Natural killer cell (primary cell): Measurements from ENCODE around the gene SPOCK1. TPM values are rescaled to one million over a fixed set of nuclear protein-coding genes. Genes with fewer than 3 reads are reported as not detected.

Experiments
- ATAC-seq, 3 donors: fragments of 150-1000 bp in 2 of 3; fragments of 200-7000 bp in 1 of 3; cut with Tn5 transposase; 1 replicate in 1 of 3; 2 replicates in 2 of 3; pipeline ENCODE4 v1.10.0; 2021; ENCODE audit warnings: mild to moderate bottlenecking in 2 of 3, moderate library complexity in 2 of 3
- DNase-seq, 2 donors: peaks; one replicate each; pipeline versions ENCODE4 v3.0.0 to v3.0.0-alpha.2; 2013 to 2021; ENCODE audit warnings: mixed read lengths in 1 of 2
- H3K27ac ChIP-seq: one replicate; pipeline ENCODE4 v1.5.1; 2013; ENCODE audit warnings: mild to moderate bottlenecking, low read length
- H3K27me3 ChIP-seq: one replicate; pipeline ENCODE4 v1.6.1; 2013; ENCODE audit warnings: low read length; ENCODE audit not compliant: control insufficient read depth, insufficient read depth
- H3K36me3 ChIP-seq: one replicate; pipeline ENCODE4 v1.6.1; 2013; ENCODE audit warnings: low read length; ENCODE audit not compliant: control insufficient read depth, insufficient read depth
- H3K4me1 ChIP-seq: one replicate; pipeline ENCODE4 v1.6.1; 2013; ENCODE audit warnings: low read length; ENCODE audit not compliant: control insufficient read depth, insufficient read depth
- H3K4me3 ChIP-seq: one replicate; pipeline ENCODE4 v1.5.1; 2013; ENCODE audit warnings: low read length
- H3K9me3 ChIP-seq: one replicate; pipeline ENCODE4 v1.6.1; 2013; ENCODE audit warnings: low read length; ENCODE audit not compliant: control insufficient read depth, insufficient read depth
- H3K27ac Mint-ChIP-seq, 2 donors: one replicate each; pipeline ENCODE4 v1.8.0; 2022; ENCODE audit warnings: mild to moderate bottlenecking in 2 of 2, mixed read lengths in 2 of 2, moderate library complexity in 1 of 2
- H3K27me3 Mint-ChIP-seq, 2 donors: one replicate each; pipeline ENCODE4 v1.8.0; 2022; ENCODE audit warnings: low read depth in 2 of 2, mixed read lengths in 2 of 2
- H3K36me3 Mint-ChIP-seq: one replicate; pipeline ENCODE4 v1.8.0; 2022; ENCODE audit warnings: mixed read lengths
- H3K4me1 Mint-ChIP-seq, 2 donors: one replicate each; pipeline ENCODE4 v1.8.0; 2022; ENCODE audit warnings: mixed read lengths in 2 of 2
- H3K4me3 Mint-ChIP-seq: one replicate; pipeline ENCODE4 v1.8.0; 2022; ENCODE audit warnings: mild to moderate bottlenecking, moderate library complexity, mixed read lengths
- H3K9me3 Mint-ChIP-seq, 2 donors: one replicate each; pipeline ENCODE4 v1.8.0; 2022; ENCODE audit warnings: mixed read lengths in 2 of 2
- WGBS: methylation state at CpG from one replicate; pipeline ENCODE4 v1.1.7; 2013; ENCODE audit warnings: missing lambda C conversion rate; ENCODE audit not compliant: insufficient coverage; 5-methylcytosine and 5-hydroxymethylcytosine counted together
- intact Hi-C: fragments of 100-400 bp; cut with micrococcal nuclease; formaldehyde crosslinking; loops from one replicate; pipeline ENCODE4 v1.14.2; 2022
- total RNA-seq, 4 donors: library from RNA; stranded (reverse); fragments of 120-200 nt in 1 of 4; gene quantifications; one replicate each; pipeline versions ENCODE4 v1.2.3 to v1.2.4, GENCODE V29; 2013 to 2022
- TF ChIP-seq, protein P1 (sequence below): fragments of 200-600 bp; IDR thresholded peaks from one replicate; pipeline ENCODE4 v1.8.0; 2022; ENCODE audit warnings: antibody characterized with exemption

The SPOCK1 gene
- total RNA-seq, 3 donors from 2014 or later (not counting 1 experiment from before 2014, with no cell fraction given): 0.09 to 1.6 (median 0.61) TPM

DNA sequence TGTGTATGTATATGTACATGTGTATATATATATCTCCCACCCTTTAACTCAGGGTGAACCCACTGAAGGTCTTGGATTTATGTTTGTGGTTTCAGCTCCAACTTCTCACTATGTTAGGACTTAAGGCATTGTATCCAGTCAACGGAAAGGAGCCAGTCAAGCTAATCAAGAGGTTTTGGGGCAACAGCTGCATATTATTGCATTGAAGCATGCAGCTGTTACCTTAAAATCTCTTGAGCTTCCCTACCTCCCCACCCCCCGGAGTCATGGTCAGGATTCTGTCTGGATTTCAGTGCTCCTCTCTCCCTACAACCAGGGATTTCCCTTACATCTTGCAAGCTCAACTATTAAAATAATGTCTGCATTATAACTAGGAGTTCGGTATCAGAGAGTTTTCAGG is 399.5 kb downstream of the SPOCK1 start:
- H3K36me3 Mint-ChIP-seq: no peaks in the 10 kb centered on the region
- intact Hi-C loops: no loop called here
- TF ChIP-seq, protein P1, sequence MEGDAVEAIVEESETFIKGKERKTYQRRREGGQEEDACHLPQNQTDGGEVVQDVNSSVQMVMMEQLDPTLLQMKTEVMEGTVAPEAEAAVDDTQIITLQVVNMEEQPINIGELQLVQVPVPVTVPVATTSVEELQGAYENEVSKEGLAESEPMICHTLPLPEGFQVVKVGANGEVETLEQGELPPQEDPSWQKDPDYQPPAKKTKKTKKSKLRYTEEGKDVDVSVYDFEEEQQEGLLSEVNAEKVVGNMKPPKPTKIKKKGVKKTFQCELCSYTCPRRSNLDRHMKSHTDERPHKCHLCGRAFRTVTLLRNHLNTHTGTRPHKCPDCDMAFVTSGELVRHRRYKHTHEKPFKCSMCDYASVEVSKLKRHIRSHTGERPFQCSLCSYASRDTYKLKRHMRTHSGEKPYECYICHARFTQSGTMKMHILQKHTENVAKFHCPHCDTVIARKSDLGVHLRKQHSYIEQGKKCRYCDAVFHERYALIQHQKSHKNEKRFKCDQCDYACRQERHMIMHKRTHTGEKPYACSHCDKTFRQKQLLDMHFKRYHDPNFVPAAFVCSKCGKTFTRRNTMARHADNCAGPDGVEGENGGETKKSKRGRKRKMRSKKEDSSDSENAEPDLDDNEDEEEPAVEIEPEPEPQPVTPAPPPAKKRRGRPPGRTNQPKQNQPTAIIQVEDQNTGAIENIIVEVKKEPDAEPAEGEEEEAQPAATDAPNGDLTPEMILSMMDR: no peak
- H3K27me3 Mint-ChIP-seq: peaks cover 0 to 2% of the 10 kb centered on the region in 2 donors
- Histone ChIP-seq H3K4me3 (no peak overlapping the region), H3K27me3 (no peaks in the 10 kb centered on the region), H3K4me1 (no peaks in the 10 kb centered on the region), H3K27ac (no peak overlapping the region), H3K9me3 (no peaks in the 10 kb centered on the region), H3K36me3 (no peaks in the 10 kb centered on the region)
- no peaks in the 10 kb centered on the region for H3K9me3 Mint-ChIP-seq
- H3K4me3 Mint-ChIP-seq: no peak overlapping the region
- H3K27ac Mint-ChIP-seq: no peak overlapping the region
- H3K4me1 Mint-ChIP-seq: no peaks in the 10 kb centered on the region
- ATAC-seq (no peak), DNase-seq (no peak)
- WGBS: 86% methylated on average over 3 of the region's 3 CpGs

DNA sequence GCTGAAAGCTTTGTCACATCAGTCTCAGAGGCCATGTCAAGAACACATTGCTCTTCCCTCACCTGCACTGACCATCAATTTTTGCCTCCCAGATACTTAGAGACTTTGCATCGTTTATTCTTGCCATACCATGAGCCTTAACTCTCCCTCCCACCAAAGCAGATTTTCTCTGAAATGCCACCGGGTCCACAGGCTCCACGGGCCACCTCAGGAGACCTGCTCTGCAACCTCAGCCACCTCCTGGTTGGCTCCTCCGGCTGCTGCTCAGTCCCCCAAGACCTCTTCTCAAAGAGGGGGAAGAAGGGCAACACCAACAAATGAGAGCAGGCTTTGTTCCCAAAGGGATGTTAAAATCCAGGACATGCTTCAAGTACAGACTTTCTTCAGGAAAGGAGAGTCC is 400.5 kb downstream of the SPOCK1 start:
- ATAC-seq: no peak
- intact Hi-C loops: no loop called here
- Mint-ChIP-seq H3K4me3 (no peak overlapping the region), H3K4me1 (no peaks in the 10 kb centered on the region), H3K27ac (no peak overlapping the region), H3K36me3 (no peaks in the 10 kb centered on the region), H3K27me3 (no peaks in the 10 kb centered on the region), H3K9me3 (no peaks in the 10 kb centered on the region)
- no peaks in the 10 kb centered on the region for H3K4me1 ChIP-seq
- WGBS: 76% methylated on average over 4 of the region's 4 CpGs
- no peak for DNase-seq
- H3K36me3 ChIP-seq: no peaks in the 10 kb centered on the region
- TF ChIP-seq, protein P1: no peak
- H3K4me3 ChIP-seq: no peak overlapping the region
- H3K27ac ChIP-seq: no peak overlapping the region
- no peaks in the 10 kb centered on the region for H3K9me3 ChIP-seq
- H3K27me3 ChIP-seq: no peaks in the 10 kb centered on the region

DNA sequence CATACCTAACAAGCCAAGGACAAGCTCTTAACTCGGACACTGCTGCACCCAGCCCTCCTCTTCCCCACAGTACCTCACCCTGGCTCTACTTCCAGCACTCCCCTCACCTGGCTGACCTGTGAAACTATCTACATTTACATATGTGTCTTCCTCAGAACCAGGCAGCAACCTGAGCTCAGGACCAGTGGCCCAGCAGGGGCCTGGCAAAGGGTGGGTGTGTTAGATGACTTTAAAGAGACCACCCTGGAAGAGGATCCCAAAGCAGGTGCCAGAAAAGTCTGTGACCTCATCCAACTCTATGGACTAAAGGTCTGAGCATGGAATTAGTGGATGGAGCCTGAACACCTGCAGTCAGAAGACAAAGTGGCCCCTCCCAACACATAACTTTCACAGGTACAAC is 400.9 kb downstream of the SPOCK1 start:
- H3K36me3 ChIP-seq: no peaks in the 10 kb centered on the region
- H3K36me3 Mint-ChIP-seq: no peaks in the 10 kb centered on the region
- 71% methylated on average over 1 of the region's 1 CpG for WGBS
- H3K4me3 Mint-ChIP-seq: no peak overlapping the region
- no peak overlapping the region for H3K27ac Mint-ChIP-seq
- intact Hi-C loops: no loop called here
- H3K4me1 Mint-ChIP-seq: no peaks in the 10 kb centered on the region
- DNase-seq (no peak), ATAC-seq (no peak)
- TF ChIP-seq, protein P1: no peak
- H3K4me1 ChIP-seq: no peaks in the 10 kb centered on the region
- no peaks in the 10 kb centered on the region for H3K27me3 Mint-ChIP-seq
- peaks cover 0 to 2% of the 10 kb centered on the region in 2 donors for H3K9me3 Mint-ChIP-seq
- H3K27ac ChIP-seq: no peak overlapping the region
- no peak overlapping the region for H3K4me3 ChIP-seq
- no peaks in the 10 kb centered on the region for H3K27me3 ChIP-seq
- H3K9me3 ChIP-seq: no peaks in the 10 kb centered on the region

DNA sequence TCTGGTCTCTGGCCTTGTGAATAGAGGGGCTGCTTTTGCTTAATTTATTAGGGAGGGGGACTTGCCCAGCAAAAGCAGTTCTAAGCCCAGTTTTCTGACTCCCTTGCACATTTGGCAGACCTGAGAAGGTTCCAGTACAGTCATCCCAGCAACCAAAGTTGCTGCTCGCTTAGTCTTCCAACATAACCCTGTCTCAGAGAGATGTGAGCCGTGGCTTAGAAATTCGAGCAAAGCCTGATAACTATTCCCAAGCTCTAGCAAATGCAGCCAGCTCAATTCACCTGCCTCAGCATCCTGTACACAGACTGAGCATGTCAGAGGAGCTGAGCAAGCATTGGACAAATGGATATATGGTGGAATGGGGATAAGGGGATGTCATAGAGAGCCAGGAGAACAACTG is 401.9 kb downstream of the SPOCK1 start:
- Histone ChIP-seq H3K4me3 (no peak overlapping the region), H3K27me3 (no peaks in the 10 kb centered on the region), H3K9me3 (no peaks in the 10 kb centered on the region), H3K36me3 (no peaks in the 10 kb centered on the region), H3K4me1 (no peaks in the 10 kb centered on the region), H3K27ac (no peak overlapping the region)
- 84% methylated on average over 3 of the region's 3 CpGs for WGBS
- Mint-ChIP-seq H3K9me3 (peaks cover 0 to 2% of the 10 kb centered on the region in 2 donors), H3K27me3 (no peaks in the 10 kb centered on the region), H3K4me1 (no peaks in the 10 kb centered on the region), H3K36me3 (no peaks in the 10 kb centered on the region), H3K4me3 (no peak overlapping the region), H3K27ac (no peak overlapping the region)
- no peak for DNase-seq
- intact Hi-C loops: no loop called here
- ATAC-seq: no peak
- TF ChIP-seq, protein P1: no peak
